Neutrophil (primary cell): ENCODE results near the gene CHST11.

Experiments
- H3K27ac ChIP-seq: fragments of 200-600 bp; sonication (generic); 2 replicates; pipeline ENCODE4 v1.5.1; 2016; ENCODE audit warnings: mild to moderate bottlenecking, moderate library complexity
- H3K27me3 ChIP-seq: fragments of 200-600 bp; sonication (generic); 2 replicates; pipeline ENCODE4 v1.6.0; 2016; ENCODE audit warnings: mild to moderate bottlenecking
- H3K36me3 ChIP-seq: fragments of 200-600 bp; sonication (generic); 2 replicates; pipeline ENCODE4 v1.5.1; 2017
- H3K4me1 ChIP-seq, 2 experiments: fragments of 200-600 bp in 1 of 2; sonication (generic) in 1 of 2; 1 replicate in 1 of 2; 2 replicates in 1 of 2; pipeline versions ENCODE4 v1.5.1 to v1.6.1; 2013 to 2016; ENCODE audit warnings: low read depth in 1 of 2, low read length in 1 of 2, mild to moderate bottlenecking in 1 of 2, moderate library complexity in 1 of 2; ENCODE audit not compliant: control insufficient read depth in 1 of 2, insufficient read depth in 1 of 2
- H3K4me3 ChIP-seq, 2 experiments: fragments of 200-600 bp in 1 of 2; sonication (generic) in 1 of 2; 1 replicate in 1 of 2; 2 replicates in 1 of 2; pipeline ENCODE4 v1.5.1; 2013 to 2016; ENCODE audit warnings: low read depth in 1 of 2, low read length in 1 of 2, mild to moderate bottlenecking in 1 of 2, moderate library complexity in 1 of 2
- H3K9me3 ChIP-seq: fragments of 200-600 bp; sonication (generic); 2 replicates; pipeline ENCODE4 v1.5.1; 2016
- CTCF ChIP-seq: fragments of 200-600 bp; sonication (generic); IDR thresholded peaks from 2 replicates; pipeline ENCODE4 v1.5.1; 2016; ENCODE audit warnings: antibody characterized with exemption

Gene CHST11

GRCh38 chr12:104668274-104668718 is 211.5 kb downstream of the CHST11 start:
- no peaks in the 10 kb centered on the region for H3K27me3 ChIP-seq
- no peak for TF ChIP-seq CTCF
- H3K4me3 ChIP-seq: peak overlapping the region in 1 of 2 experiments; percentile 44
- H3K9me3 ChIP-seq: no peaks in the 10 kb centered on the region
- peak overlapping the region; percentile 97 for H3K27ac ChIP-seq
- H3K4me1 ChIP-seq: peaks cover 69% of the 10 kb centered on the region in 2 experiments
- no peaks in the 10 kb centered on the region for H3K36me3 ChIP-seq

- no peaks in the 10 kb centered on the region for H3K36me3 ChIP-seq
- peak overlapping the region; percentile 44 to 45 for H3K4me3 ChIP-seq
- H3K4me1 ChIP-seq: peaks cover 78% of the 10 kb centered on the region in 2 experiments
- no peak for TF ChIP-seq CTCF
- peak overlapping the region; percentile 97 for H3K27ac ChIP-seq
- H3K9me3 ChIP-seq: no peaks in the 10 kb centered on the region
- no peaks in the 10 kb centered on the region for H3K27me3 ChIP-seq
Measured at GRCh38 chr12:104669089-104669721, 212.5 kb downstream of the CHST11 start.

- Histone ChIP-seq H3K4me3 (peak overlapping the region; percentile 44 to 45), H3K36me3 (no peaks in the 10 kb centered on the region), H3K4me1 (peaks cover 80 to 82% of the 10 kb centered on the region in 2 experiments), H3K9me3 (no peaks in the 10 kb centered on the region), H3K27me3 (no peaks in the 10 kb centered on the region), H3K27ac (peak overlapping the region; percentile 97)
- TF ChIP-seq CTCF: no peak
Measured at GRCh38 chr12:104669851-104670337, 213.1 kb downstream of the CHST11 start.

GRCh38 chr12:104670439-104671408 is 214.0 kb downstream of the CHST11 start:
- no peak for TF ChIP-seq CTCF

GRCh38 chr12:104671409-104672095 is 214.8 kb downstream of the CHST11 start:
- Histone ChIP-seq H3K27me3 (no peaks in the 10 kb centered on the region), H3K9me3 (no peaks in the 10 kb centered on the region), H3K4me3 (peak overlapping the region; percentile 44 to 45), H3K36me3 (no peaks in the 10 kb centered on the region), H3K4me1 (peaks cover 83 to 96% of the 10 kb centered on the region in 2 experiments), H3K27ac (peak overlapping the region; percentile 97)
- no peak for TF ChIP-seq CTCF

More at GRCh38 chr12:104670439-104671408, 214.0 kb downstream of the CHST11 start:
- H3K9me3 ChIP-seq: no peaks in the 10 kb centered on the region
- peaks cover 84 to 89% of the 10 kb centered on the region in 2 experiments for H3K4me1 ChIP-seq
- H3K4me3 ChIP-seq: peak overlapping the region; percentile 44 to 45
- no peaks in the 10 kb centered on the region for H3K27me3 ChIP-seq
- no peaks in the 10 kb centered on the region for H3K36me3 ChIP-seq
- H3K27ac ChIP-seq: peak overlapping the region; percentile 97
